HG03095 (cell line): ENCODE data around the gene LAMB2.

Experiments used
- ATAC-seq: cut with Tn5 transposase; IDR thresholded peaks from one replicate; pipeline ENCODE4 v1.9.1; 2021; ENCODE audit warnings: moderate library complexity; ENCODE audit not compliant: unreplicated experiment

The LAMB2 gene

DNA sequence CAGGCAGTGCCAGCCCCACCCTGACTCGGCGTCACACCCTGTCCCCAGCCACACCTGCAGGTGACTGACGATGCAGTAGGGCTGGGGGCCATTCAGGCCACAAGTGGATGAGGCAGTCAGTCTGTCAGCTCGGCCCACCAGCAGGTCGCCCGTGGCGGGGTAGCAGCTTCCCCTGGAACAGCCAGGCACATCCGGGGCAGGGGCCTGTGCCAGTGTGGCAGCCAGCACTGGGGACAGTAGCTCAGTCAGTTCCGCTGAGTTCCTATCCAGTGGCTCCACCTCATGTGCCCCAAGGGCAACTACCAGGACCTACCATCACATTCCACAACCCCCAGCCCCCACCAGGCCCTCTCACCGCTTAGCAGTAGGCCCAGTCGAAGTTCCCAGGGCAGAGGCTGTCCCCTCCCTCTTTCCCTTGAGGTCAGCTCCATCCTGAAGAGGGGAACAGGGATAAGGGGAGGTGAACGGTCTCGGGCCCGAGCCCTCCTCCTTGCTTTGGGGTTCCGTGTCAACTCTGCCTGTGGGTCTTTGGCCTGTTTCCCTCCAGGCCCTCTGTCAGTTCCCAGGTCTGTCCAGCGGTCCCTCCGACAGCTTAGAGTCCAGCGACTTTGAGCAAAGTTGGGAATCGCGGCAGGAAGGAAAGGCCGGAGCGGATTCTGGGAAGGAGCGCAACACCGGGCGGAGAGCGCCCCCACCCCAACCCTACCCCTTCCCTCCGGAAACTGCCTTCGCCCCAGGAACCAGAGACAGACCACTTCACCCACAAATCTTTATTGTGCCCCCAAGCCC lies at the start of gene LAMB2:
Gene LAMB2 (minus strand): TSS at position 614 of the 789 bp plus-strand sequence. CDS start 183 bp downstream, at position 431.
- ATAC-seq, result no peak

GRCh38 chr3:49181351-49181750 lies 48.5 kb upstream of the LAMB2 start:
- ATAC-seq, result no peak

- no peak for ATAC-seq
Observed at GRCh38 chr3:49180116-49180515, 47.3 kb upstream of the LAMB2 start.

DNA sequence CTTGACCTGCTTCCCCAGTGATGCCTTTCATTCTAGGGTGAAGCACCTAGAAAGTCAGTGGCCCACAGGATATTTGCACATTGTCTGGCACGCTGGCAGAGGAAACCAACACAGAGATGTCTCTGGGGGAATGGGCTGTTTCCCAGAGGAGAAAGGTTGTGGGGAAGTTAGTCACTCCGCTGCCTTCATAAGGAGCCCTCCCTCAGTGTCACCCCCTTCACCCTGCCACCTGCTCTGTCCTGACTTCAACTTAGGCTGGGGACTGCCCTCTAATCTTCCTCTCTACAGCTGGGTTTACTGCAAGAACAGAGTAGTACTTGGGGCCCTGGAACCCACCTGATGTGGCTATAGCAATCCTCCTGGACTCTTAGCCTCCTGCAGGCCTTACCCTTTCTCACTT lies 44.2 kb upstream of the LAMB2 start:
- no peak for ATAC-seq

DNA sequence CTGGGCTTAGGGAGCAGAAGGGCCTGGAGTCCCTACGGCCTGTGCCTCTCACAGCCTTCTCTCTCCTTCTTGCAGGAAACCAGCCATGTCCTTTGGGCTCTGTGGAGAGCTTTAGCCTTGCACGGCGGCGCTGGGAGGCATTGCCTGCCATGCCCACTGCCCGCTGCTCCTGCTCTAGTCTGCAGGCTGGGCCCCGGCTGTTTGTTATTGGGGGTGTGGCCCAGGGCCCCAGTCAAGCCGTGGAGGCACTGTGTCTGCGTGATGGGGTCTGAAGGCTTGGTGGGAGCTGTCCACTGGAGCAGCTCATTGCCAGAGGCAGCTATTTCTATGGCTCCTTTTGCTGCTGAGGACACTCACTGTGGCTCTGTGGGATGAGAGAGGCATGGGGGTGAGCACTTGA lies 42.7 kb upstream of the LAMB2 start:
- no peak for ATAC-seq

DNA sequence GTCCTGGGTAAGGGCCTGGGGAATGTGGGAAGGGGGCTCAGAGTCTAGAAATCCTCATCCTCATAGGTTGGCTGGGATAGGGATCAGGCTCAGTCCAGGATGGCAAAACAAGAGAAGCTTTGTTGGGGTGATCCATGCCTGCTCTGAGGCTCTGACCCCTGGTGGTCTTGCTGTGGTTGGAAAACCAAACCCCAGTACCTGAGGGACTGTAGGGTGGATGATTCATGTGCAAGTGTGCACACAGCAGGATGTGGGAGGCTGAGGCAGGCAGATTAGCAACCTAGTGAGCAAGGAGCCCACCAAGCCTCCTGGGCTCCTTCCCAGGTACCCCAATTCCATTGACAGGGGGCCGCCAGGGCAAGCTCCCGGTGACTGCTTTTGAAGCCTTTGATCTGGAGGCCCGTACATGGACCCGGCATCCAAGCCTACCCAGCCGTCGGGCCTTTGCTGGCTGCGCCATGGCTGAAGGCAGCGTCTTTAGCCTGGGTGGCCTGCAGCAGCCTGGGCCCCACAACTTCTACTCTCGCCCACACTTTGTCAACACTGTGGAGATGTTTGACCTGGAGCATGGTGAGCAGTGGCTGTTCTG lies 41.6 kb upstream of the LAMB2 start:
- no peak for ATAC-seq

- ATAC-seq, result no peak
Observed at GRCh38 chr3:49173792-49174170, 40.9 kb upstream of the LAMB2 start.

DNA sequence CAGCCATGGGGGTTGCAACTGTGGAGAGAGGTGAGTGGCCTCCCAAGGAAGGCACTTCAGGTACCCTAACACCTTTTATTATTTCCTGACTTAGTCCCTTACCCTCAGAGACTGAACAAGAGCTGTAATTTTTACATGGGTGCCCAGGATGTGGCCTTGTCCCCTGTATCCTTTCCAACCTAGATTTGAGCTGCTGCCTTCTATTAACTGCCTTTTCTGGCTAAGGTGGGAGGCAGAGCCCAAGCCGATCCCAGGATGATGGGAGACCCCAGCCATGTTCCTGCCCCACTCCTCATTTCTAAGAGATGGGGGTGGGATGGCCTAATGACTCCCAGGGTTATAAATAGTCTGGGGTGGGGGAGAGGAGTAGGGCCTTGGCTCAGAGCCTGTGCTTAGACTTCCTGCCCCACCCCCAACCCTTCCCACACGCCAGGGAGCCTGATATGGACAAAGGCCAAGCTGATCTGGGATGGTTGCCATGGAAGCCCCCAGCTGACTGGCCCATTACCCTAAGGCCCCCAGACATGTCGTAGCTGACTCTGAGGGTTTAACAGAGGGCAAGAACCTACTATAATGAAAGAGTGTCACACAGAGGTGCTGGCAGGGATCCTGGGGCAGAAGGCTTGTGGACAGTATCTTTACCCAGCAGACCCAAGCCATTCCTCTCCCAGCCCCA lies 40.4 kb upstream of the LAMB2 start:
- ATAC-seq, result no peak

DNA sequence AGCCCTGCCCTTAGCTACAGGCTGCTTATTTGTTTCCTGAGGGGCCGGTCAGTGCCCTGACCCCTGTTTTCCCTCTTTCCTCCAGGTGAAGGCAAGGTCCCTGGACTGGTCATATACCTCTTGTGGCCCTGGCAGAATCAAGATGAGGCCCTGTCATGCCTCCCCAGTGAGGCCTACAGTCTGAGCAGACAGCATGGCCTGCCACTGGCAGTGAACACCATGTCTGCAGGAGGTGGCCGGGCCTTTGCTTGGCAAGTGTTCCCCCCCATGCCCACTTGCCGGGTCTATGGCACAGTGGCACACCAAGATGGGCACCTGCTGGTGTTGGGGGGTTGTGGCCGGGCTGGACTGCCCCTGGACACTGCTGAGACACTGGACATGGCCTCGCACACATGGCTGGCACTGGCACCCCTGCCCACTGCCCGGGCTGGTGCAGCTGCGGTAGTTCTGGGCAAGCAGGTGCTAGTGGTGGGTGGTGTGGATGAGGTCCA lies 39.7 kb upstream of the LAMB2 start:
- no peak for ATAC-seq

DNA sequence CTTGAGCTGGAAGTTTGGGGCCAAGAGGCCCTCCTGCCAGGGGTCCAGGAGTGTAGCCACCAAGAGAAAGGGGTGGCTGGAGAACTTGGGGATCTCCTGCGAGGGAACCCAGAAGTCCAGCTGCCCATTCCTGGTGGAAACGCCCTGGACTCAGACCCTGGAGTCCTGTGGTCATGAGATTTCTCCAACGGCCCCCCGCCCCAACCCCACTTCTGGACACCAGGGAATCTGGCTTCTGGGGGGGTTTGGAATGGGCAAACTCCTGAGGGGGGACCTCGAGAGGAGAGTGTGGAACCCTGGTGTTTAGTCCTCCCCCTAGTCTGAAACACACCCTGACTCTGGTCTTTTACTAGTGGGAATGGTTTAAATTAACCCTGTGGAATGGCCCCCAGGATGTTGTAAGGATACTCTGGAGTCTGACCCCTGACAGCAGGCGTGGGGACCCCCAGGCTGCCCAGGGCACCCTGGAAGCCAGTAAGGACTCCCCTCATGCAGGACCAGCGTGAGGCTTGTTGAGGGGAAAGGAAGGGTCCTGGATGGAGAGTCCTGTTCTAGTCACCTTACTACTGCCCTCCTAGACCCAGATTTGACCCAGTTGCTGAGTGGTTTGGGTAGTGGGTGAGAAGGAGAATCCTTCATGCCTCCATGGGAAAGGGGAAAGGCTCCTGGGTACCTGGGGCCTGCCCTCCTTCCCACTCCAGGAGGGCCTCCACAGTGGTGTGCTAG lies 39.1 kb upstream of the LAMB2 start:
- ATAC-seq, result no peak

GRCh38 chr3:49171119-49171774 lies 38.4 kb upstream of the LAMB2 start, which contains the start of gene KLHDC8B:
TSS of gene KLHDC8B (plus strand) at chr3:49171598. CDS start at chr3:49172770, 1,172 bp downstream.
- ATAC-seq, result peak; percentile 47

GRCh38 chr3:49170744-49171118 lies 37.9 kb upstream of the LAMB2 start:
- no peak for ATAC-seq

- no peak for ATAC-seq
Observed at GRCh38 chr3:49166752-49167556, 34.1 kb upstream of the LAMB2 start.

- ATAC-seq, result peak; percentile 60
Observed at GRCh38 chr3:49165771-49166751, 33.2 kb upstream of the LAMB2 start, which contains the start of gene CCDC71. TSS of gene CCDC71 (minus strand) at chr3:49166331. CDS start at chr3:49164208, 2,123 bp downstream.

- no peak for ATAC-seq
Observed at GRCh38 chr3:49164983-49165720, 32.3 kb upstream of the LAMB2 start.

- no peak for ATAC-seq
Observed at GRCh38 chr3:49163609-49164008, 30.8 kb upstream of the LAMB2 start.

- ATAC-seq, result no peak
Observed at GRCh38 chr3:49162751-49163419, 30.0 kb upstream of the LAMB2 start.
